Activated CD4-positive, alpha-beta T cell treated with anti-CD3 and anti-CD28 coated beads for 1 hour (primary cell): ENCODE results near the gene CCDC167.

Experiments
- DNase-seq: peaks from one replicate; pipeline ENCODE4 v3.0.0-alpha.2; 2020

The CCDC167 gene

GRCh38 chr6:37499433-37500293 lies at the start of gene CCDC167:
CCDC167 (minus strand) TSS chr6:37499893; CDS start chr6:37499863, 30 bp downstream.
- DNase-seq, result peak; percentile 93

- no peak for DNase-seq
These were observed 49.5 kb upstream of the CCDC167 start for GRCh38 chr6:37549154-37549553.

GRCh38 chr6:37548067-37548674 lies 48.5 kb upstream of the CCDC167 start:
- no peak for DNase-seq

GRCh38 chr6:37547564-37548061 lies 47.9 kb upstream of the CCDC167 start:
- no peak for DNase-seq

- DNase-seq, result no peak
These were observed 46.6 kb upstream of the CCDC167 start for GRCh38 chr6:37546141-37546871.

GRCh38 chr6:37544530-37544929 lies 44.8 kb upstream of the CCDC167 start:
- DNase-seq, result no peak

GRCh38 chr6:37543361-37543760 lies 43.7 kb upstream of the CCDC167 start:
- no peak for DNase-seq

- no peak for DNase-seq
These were observed 41.7 kb upstream of the CCDC167 start for GRCh38 chr6:37541346-37541745.

GRCh38 chr6:37540390-37540789 lies 40.7 kb upstream of the CCDC167 start:
- DNase-seq, result no peak

- no peak for DNase-seq
These were observed 40.3 kb upstream of the CCDC167 start for GRCh38 chr6:37540029-37540352.

- no peak for DNase-seq
These were observed 39.7 kb upstream of the CCDC167 start for GRCh38 chr6:37539171-37540028.

- DNase-seq, result no peak
These were observed 38.4 kb upstream of the CCDC167 start for GRCh38 chr6:37538107-37538506.

- no peak for DNase-seq
These were observed 37.9 kb upstream of the CCDC167 start for GRCh38 chr6:37537548-37537947.

- DNase-seq, result no peak
These were observed 36.9 kb upstream of the CCDC167 start for GRCh38 chr6:37536491-37537190.

GRCh38 chr6:37535759-37536490 lies 36.2 kb upstream of the CCDC167 start:
- no peak for DNase-seq

- no peak for DNase-seq
These were observed 35.7 kb upstream of the CCDC167 start for GRCh38 chr6:37535428-37535758.

- DNase-seq, result no peak
These were observed 35.2 kb upstream of the CCDC167 start for GRCh38 chr6:37534893-37535292.

- DNase-seq, result no peak
These were observed 32.4 kb upstream of the CCDC167 start for GRCh38 chr6:37532122-37532521.

- DNase-seq, result no peak
These were observed 31.8 kb upstream of the CCDC167 start for GRCh38 chr6:37531437-37532036.

- DNase-seq, result no peak
These were observed 31.3 kb upstream of the CCDC167 start for GRCh38 chr6:37531026-37531425.

GRCh38 chr6:37530297-37530696 lies 30.6 kb upstream of the CCDC167 start:
- DNase-seq, result no peak
